Right lobe of liver (tissue), 6 donors: ENCODE results near the gene ACOX2. TPM values are rescaled to one million over a fixed set of nuclear protein-coding genes. Genes with fewer than 3 reads are reported as not detected.

ENCODE experiments used
- ATAC-seq, 4 donors: fragments of 200-7000 bp; cut with Tn5 transposase; one replicate each; pipeline ENCODE4 v1.9.1; 2020; ENCODE audit warnings: mild to moderate bottlenecking in 4 of 4, moderate library complexity in 4 of 4
- DNase-seq, 3 donors: peaks; one replicate each; pipeline ENCODE4 v3.0.0-alpha.2; 2020
- H3K27ac ChIP-seq, 3 donors: fragments of 200-600 bp; one replicate each; pipeline ENCODE4 v1.8.0; 2022
- H3K27me3 ChIP-seq, 2 donors: fragments of 200-600 bp; one replicate each; pipeline ENCODE4 v1.8.0; 2022
- H3K36me3 ChIP-seq, 4 donors: fragments of 200-600 bp; sonication (generic) in 1 of 4; one replicate each; pipeline versions ENCODE4 v1.5.1 to v1.8.0; 2017 to 2022; ENCODE audit warnings: control low read depth in 1 of 4
- H3K4me1 ChIP-seq, 4 donors: fragments of 200-600 bp; sonication (generic) in 1 of 4; one replicate each; pipeline versions ENCODE4 v1.5.1 to v1.8.0; 2017 to 2022; ENCODE audit warnings: control low read depth in 1 of 4
- H3K4me3 ChIP-seq, 3 donors: fragments of 200-600 bp; one replicate each; pipeline ENCODE4 v1.8.0; 2022
- H3K9me3 ChIP-seq, 4 donors: fragments of 200-600 bp; sonication (generic) in 1 of 4; one replicate each; pipeline versions ENCODE4 v1.5.1 to v1.8.0; 2017 to 2022; ENCODE audit warnings: control low read depth in 1 of 4
- CTCF ChIP-seq, 4 donors: fragments of 200-600 bp in 3 of 4; fragments of 450-650 bp in 1 of 4; IDR thresholded peaks; one replicate each; pipeline versions ENCODE4 v1.5.1 to v1.8.0; 2016 to 2022; ENCODE audit warnings: antibody characterized with exemption in 4 of 4, mild to moderate bottlenecking in 2 of 4
- POLR2A ChIP-seq: fragments of 450-650 bp; IDR thresholded peaks from one replicate; pipeline ENCODE4 v1.6.1; 2017; ENCODE audit warnings: antibody characterized with exemption, mild to moderate bottlenecking
- WGBS: methylation state at CpG from one replicate; pipeline ENCODE4 v1.1.6; 2018; ENCODE audit warnings: low coverage, low lambda C conversion rate; ENCODE audit not compliant: insufficient coverage; ENCODE audit errors: missing lambda C conversion rate; 5-methylcytosine and 5-hydroxymethylcytosine counted together
- intact Hi-C, 2 donors: fragments of 100-400 bp; cut with DNase I; formaldehyde crosslinking; loops; one replicate each; pipeline versions ENCODE4 v1.11.2 to v1.14.1; 2022
- total RNA-seq, 6 experiments: library from RNA; depleted of rRNA in 2 of 6; stranded (reverse); fragments of >200 nt in 2 of 6; fragmentation: NEBNext Ultra II Directional in 3 of 6; extraction: Animal tissue kit (Norgen Biotek cat#: 25700) in 3 of 6; gene quantifications; one replicate each; pipeline versions ENCODE4 v1.1.0 to v1.2.4, GENCODE V29; 2016 to 2023
- donor health status: DM: no; HTN: yes; CAD: no.
- donor health status: DM: no; HTN: no; CAD: no.
- donor health status: DM: no; HTN: no; CAD: no.
- donor health status: DM: no; HTN: yes; CAD: no.
- donor health status: DM: no; HTN: yes; CAD: no.

ACOX2 gene
- total RNA-seq, 6 experiments from 2014 or later: 67.8 to 269 (median 149) TPM

DNA sequence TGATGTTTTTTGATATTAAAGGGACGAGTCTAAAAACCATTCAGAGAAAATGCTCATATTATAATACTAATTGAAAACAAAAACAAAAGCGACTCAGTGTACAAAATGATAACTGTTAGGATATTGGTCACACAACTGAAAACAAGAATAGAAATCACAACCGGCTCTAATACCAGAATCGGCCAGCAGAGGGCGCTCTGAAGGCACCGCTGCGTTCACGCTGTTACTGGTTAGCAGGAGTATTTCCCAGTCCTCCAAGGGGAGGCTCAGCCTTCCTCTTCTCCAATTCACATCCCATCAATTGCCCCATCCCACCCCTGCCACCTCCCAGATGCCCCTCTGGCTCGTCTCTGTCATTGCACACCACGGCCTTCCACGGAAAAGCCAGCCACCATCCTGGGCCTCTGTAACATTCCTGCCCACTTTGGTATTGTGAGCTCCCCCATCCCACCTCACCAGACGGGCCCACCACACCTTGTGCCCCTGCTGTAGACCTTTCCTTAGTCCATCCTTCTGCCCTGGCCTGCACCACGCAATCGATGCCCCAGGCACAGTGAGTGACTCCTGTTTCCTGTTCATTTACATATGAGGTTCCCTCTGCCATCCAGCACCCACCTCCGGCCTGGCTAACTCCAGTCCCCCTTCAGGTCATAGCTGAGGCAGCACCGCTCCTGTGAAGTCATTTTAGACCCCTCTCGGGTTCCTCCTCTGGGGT, 31.7 kb upstream of the ACOX2 start:
- Histone ChIP-seq H3K4me3 (no peak overlapping the region), H3K27ac (no peak overlapping the region), H3K9me3 (no peaks in the 10 kb centered on the region), H3K4me1 (peaks cover 0 to 7% (median 0%) of the 10 kb centered on the region in 4 donors), H3K36me3 (no peaks in the 10 kb centered on the region), H3K27me3 (no peaks in the 10 kb centered on the region)
- ATAC-seq (peak; percentile 78 to 91 (median 85)), DNase-seq (peak; percentile 69 to 77 (median 70))
- intact Hi-C loops: loop anchor here (5.0 kb wide), 1 partner anchor 64 kb away; no protein-coding TSS in a partner anchor
- TF ChIP-seq POLR2A (no peak), CTCF (IDR thresholded peaks at IDR 0.05) (peak; percentile 84 to 94 (median 94))
- WGBS: 20% methylated on average over 16 of the region's 17 CpGs

DNA sequence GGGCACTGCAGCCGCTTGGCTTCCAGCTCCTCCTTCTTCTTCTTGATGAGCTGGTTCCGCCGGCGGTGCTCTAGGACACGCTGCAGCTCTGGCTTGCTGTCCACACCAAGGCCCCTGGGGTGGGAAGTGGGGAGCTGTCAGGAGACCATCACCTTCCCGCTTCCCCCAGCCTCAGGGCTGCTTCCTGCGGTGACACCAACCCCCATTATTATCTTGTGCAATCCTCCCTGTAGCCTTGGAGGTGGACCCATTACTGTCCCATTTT, 30.2 kb upstream of the ACOX2 start:
- H3K9me3 ChIP-seq: no peaks in the 10 kb centered on the region
- H3K4me3 ChIP-seq: no peak overlapping the region
- no peak for ATAC-seq
- TF ChIP-seq POLR2A (no peak), CTCF (IDR thresholded peaks at IDR 0.05) (no peak)
- WGBS: 76% methylated on average over 3 of the region's 7 CpGs
- H3K4me1 ChIP-seq: peaks cover 0 to 7% (median 2%) of the 10 kb centered on the region in 4 donors
- no peak overlapping the region for H3K27ac ChIP-seq
- intact Hi-C loops: loop anchor here (5.0 kb wide), 1 partner anchor 65 kb away; no protein-coding TSS in a partner anchor
- DNase-seq: peak in 1 of 3 donors; percentile 35
- no peaks in the 10 kb centered on the region for H3K36me3 ChIP-seq
- H3K27me3 ChIP-seq: no peaks in the 10 kb centered on the region

GRCh38 chr3:58566398-58567250, 29.6 kb upstream of the ACOX2 start:
- Histone ChIP-seq H3K4me1 (peaks cover 0 to 7% (median 2%) of the 10 kb centered on the region in 4 donors), H3K4me3 (no peak overlapping the region), H3K27me3 (no peaks in the 10 kb centered on the region), H3K27ac (no peak overlapping the region), H3K36me3 (no peaks in the 10 kb centered on the region), H3K9me3 (no peaks in the 10 kb centered on the region)
- no peak for ATAC-seq
- peak in 1 of 3 donors; percentile 25 for DNase-seq
- no peak for TF ChIP-seq CTCF (IDR thresholded peaks at IDR 0.05)
- TF ChIP-seq POLR2A: no peak
- 81% methylated on average over 6 of the region's 9 CpGs for WGBS
- intact Hi-C loops: loop anchor here (5.0 kb wide), 1 partner anchor 66 kb away; no protein-coding TSS in a partner anchor

- ATAC-seq (no peak), DNase-seq (peak in 1 of 3 donors; percentile 31)
- WGBS: 92% methylated on average over 7 of the region's 12 CpGs
- Histone ChIP-seq H3K27me3 (no peaks in the 10 kb centered on the region), H3K9me3 (no peaks in the 10 kb centered on the region), H3K4me1 (peaks cover 0 to 7% (median 2%) of the 10 kb centered on the region in 4 donors), H3K36me3 (no peaks in the 10 kb centered on the region), H3K4me3 (no peak overlapping the region), H3K27ac (no peak overlapping the region)
- intact Hi-C loops: loop anchor here (5.0 kb wide), 1 partner anchor 66 kb away; no protein-coding TSS in a partner anchor
- TF ChIP-seq CTCF (IDR thresholded peaks at IDR 0.05) (no peak), POLR2A (no peak)
Measured at GRCh38 chr3:58565621-58566397, 28.8 kb upstream of the ACOX2 start.
